Duodenal mucosa (tissue), 2 donors: ENCODE results near the gene CYB5RL.
"Not testable (repeated sequence)": the region's sequence is repeated elsewhere in the genome, so short reads cannot be mapped to it uniquely, and the experiment has no call there.

Experiments
- H3K27ac ChIP-seq: one replicate; pipeline ENCODE4 v1.7.0; 2013; ENCODE audit warnings: low read depth, low read length
- H3K27me3 ChIP-seq, 2 donors: one replicate each; pipeline ENCODE4 v1.7.0; 2013; ENCODE audit warnings: low read length in 2 of 2, control low read depth in 1 of 2; ENCODE audit not compliant: insufficient read depth in 2 of 2, control insufficient read depth in 1 of 2
- H3K36me3 ChIP-seq, 2 donors: one replicate each; pipeline ENCODE4 v1.7.0; 2013; ENCODE audit warnings: low read length in 2 of 2, control low read depth in 1 of 2; ENCODE audit not compliant: insufficient read depth in 2 of 2, control insufficient read depth in 1 of 2
- H3K4me1 ChIP-seq, 2 donors: one replicate each; pipeline ENCODE4 v1.7.0; 2013; ENCODE audit warnings: low read length in 2 of 2, control low read depth in 1 of 2; ENCODE audit not compliant: insufficient read depth in 2 of 2, control insufficient read depth in 1 of 2
- H3K4me3 ChIP-seq, 2 donors: one replicate each; pipeline ENCODE4 v1.7.0; 2013; ENCODE audit warnings: low read length in 2 of 2, low read depth in 1 of 2
- H3K9ac ChIP-seq, 2 donors: one replicate each; pipeline ENCODE4 v1.7.0; 2013; ENCODE audit warnings: low read length in 2 of 2, low read depth in 1 of 2
- H3K9me3 ChIP-seq, 2 donors: one replicate each; pipeline ENCODE4 v1.7.0; 2013; ENCODE audit warnings: low read length in 2 of 2, control low read depth in 1 of 2; ENCODE audit not compliant: control insufficient read depth in 1 of 2

Gene CYB5RL

GRCh38 chr1:54239631-54240031, 39.8 kb upstream of the CYB5RL start:
- no peak overlapping the region for H3K27ac ChIP-seq
- peaks cover 23 to 59% of the 10 kb centered on the region in 2 donors for H3K36me3 ChIP-seq
- no peaks in the 10 kb centered on the region for H3K9me3 ChIP-seq
- no peaks in the 10 kb centered on the region for H3K4me1 ChIP-seq
- H3K27me3 ChIP-seq, result no peaks in the 10 kb centered on the region
- H3K4me3 ChIP-seq, result no peak overlapping the region
- no peak overlapping the region for H3K9ac ChIP-seq

GRCh38 chr1:54239035-54239383, 39.2 kb upstream of the CYB5RL start:
- Histone ChIP-seq H3K4me3 (no peak overlapping the region), H3K27ac (no peak overlapping the region), H3K27me3 (no peaks in the 10 kb centered on the region), H3K9ac (no peak overlapping the region), H3K36me3 (peaks cover 23 to 56% of the 10 kb centered on the region in 2 donors), H3K4me1 (no peaks in the 10 kb centered on the region), H3K9me3 (no peaks in the 10 kb centered on the region)

DNA sequence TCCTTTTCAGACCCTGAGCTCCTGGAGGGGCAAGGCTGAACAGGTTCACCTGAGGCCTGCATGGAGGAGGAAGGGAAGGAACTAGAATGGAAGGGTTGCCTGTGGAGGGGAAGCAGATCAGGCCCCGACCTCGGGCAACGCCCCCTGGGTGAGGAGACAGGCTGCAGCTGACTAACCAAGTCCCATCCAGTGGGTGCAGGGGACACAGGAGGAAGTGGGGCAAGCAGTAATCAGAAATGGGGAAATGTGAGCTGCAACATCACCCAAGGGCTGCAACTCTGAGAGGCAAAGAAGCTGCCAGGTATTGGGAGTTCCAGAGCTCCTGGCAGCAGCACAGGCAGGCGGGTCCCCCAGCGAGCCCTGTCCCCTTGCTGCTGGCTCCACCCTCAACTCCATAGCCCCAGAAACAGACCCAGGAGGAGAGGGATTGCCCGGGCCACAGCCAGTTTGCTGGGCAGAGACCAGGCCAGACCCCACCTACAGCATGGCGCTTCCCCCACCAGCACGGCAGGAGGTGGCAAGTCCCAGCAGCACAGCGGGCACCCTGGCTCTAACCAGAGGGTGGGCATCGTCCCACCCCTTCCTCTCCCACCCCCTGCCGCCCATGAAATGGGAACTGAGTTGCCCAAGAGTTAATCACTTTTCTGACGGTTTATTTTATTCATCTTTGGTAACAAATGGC, 38.7 kb upstream of the CYB5RL start:
- H3K9me3 ChIP-seq, result no peaks in the 10 kb centered on the region
- H3K4me3 ChIP-seq, result no peak overlapping the region
- H3K27me3 ChIP-seq, result no peaks in the 10 kb centered on the region
- no peaks in the 10 kb centered on the region for H3K4me1 ChIP-seq
- peaks cover 23 to 55% of the 10 kb centered on the region in 2 donors for H3K36me3 ChIP-seq
- H3K9ac ChIP-seq, result no peak overlapping the region
- no peak overlapping the region for H3K27ac ChIP-seq

DNA sequence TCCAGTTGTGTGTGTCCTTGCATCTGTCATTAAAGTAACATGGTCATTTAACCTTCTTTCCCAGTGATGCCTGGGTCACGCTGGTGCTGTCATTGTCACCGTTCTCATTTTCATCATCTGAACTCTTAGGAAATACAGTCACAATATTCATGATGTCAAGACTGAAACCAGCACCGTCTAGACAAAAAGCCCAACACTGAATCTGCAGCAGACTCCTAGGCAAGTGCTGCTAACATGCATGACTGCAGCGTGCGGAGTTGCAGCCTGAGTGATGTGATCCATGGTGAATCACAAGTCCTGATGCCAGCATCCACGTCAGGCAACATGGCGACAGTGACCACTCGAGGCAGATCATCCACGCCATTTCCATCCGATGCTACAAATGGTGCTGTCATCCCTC, 37.8 kb upstream of the CYB5RL start:
- Histone ChIP-seq H3K4me3 (no peak overlapping the region), H3K4me1 (no peaks in the 10 kb centered on the region), H3K27ac (no peak overlapping the region), H3K27me3 (no peaks in the 10 kb centered on the region), H3K9me3 (no peaks in the 10 kb centered on the region), H3K36me3 (peaks cover 20 to 50% of the 10 kb centered on the region in 2 donors), H3K9ac (no peak overlapping the region)

DNA sequence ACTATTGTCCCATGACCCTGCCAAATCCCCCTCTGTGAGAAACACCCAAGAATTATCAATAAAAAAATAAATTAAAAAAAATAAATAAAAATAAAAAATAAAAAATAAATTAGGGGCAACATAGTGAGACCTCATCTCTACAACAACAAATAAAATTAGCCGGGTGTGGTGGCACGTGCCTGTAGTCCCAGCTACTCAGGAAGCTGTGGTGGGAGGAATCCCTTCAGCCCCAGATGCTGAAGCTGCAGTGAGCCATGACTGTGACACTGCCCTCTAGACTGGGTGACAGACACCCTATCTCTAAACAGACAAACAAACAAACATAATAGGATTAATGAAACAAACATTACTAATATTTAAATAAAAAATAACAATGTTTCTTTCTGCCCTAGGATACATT, 34.5 kb upstream of the CYB5RL start:
- Histone ChIP-seq H3K9ac (no peak overlapping the region), H3K4me1 (no peaks in the 10 kb centered on the region), H3K27me3 (no peaks in the 10 kb centered on the region), H3K27ac (no peak overlapping the region), H3K9me3 (no peaks in the 10 kb centered on the region), H3K4me3 (no peak overlapping the region), H3K36me3 (peaks cover 15 to 35% of the 10 kb centered on the region in 2 donors)

GRCh38 chr1:54233196-54233595, 33.4 kb upstream of the CYB5RL start:
- not testable (repeated sequence) for H3K9ac ChIP-seq, H3K27me3 ChIP-seq, H3K27ac ChIP-seq, H3K9me3 ChIP-seq, H3K4me3 ChIP-seq, H3K4me1 ChIP-seq
- H3K36me3 ChIP-seq, result peaks cover 14 to 37% of the 10 kb centered on the region in 2 donors

GRCh38 chr1:54230507-54231339, 30.9 kb upstream of the CYB5RL start:
- no peak overlapping the region for H3K4me3 ChIP-seq
- peaks cover 0 to 26% of the 10 kb centered on the region in 2 donors for H3K36me3 ChIP-seq
- no peaks in the 10 kb centered on the region for H3K4me1 ChIP-seq
- H3K9me3 ChIP-seq, result no peaks in the 10 kb centered on the region
- H3K9ac ChIP-seq, result no peak overlapping the region
- no peaks in the 10 kb centered on the region for H3K27me3 ChIP-seq
- no peak overlapping the region for H3K27ac ChIP-seq

- H3K9ac ChIP-seq, result no peak overlapping the region
- H3K4me1 ChIP-seq, result no peaks in the 10 kb centered on the region
- H3K27ac ChIP-seq, result no peak overlapping the region
- H3K36me3 ChIP-seq, result peaks cover 2 to 26% of the 10 kb centered on the region in 2 donors
- H3K9me3 ChIP-seq, result no peaks in the 10 kb centered on the region
- no peak overlapping the region for H3K4me3 ChIP-seq
- H3K27me3 ChIP-seq, result no peaks in the 10 kb centered on the region
Measured at GRCh38 chr1:54229281-54229891, 29.6 kb upstream of the CYB5RL start.

DNA sequence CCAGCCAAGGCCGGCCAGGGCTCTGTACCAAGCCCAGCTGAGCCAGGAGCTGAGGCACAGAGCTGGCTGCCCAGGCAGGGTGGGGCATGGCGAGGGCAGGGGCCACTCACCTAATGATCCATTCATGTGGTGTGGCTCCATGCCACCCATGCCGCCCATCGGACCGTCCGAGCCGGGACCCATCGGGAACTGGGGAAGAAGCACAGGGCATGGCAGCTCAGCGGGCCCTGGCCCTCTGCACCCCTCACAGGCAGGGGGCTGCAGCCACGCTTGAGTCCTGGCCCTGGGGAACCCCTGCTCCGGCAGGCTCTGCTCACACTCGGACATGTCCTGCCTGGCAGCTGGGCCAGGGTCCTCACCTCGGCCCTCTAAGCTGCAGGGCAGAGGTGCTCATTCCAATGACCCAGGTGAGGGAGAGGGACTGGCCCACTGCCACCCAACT, 28.8 kb upstream of the CYB5RL start:
- Histone ChIP-seq H3K36me3 (peaks cover 2 to 26% of the 10 kb centered on the region in 2 donors), H3K9me3 (no peaks in the 10 kb centered on the region), H3K27me3 (no peaks in the 10 kb centered on the region), H3K27ac (no peak overlapping the region), H3K9ac (no peak overlapping the region), H3K4me3 (no peak overlapping the region), H3K4me1 (no peaks in the 10 kb centered on the region)

- no peak overlapping the region for H3K27ac ChIP-seq
- H3K9me3 ChIP-seq, result no peaks in the 10 kb centered on the region
- H3K27me3 ChIP-seq, result no peaks in the 10 kb centered on the region
- H3K4me1 ChIP-seq, result no peaks in the 10 kb centered on the region
- no peak overlapping the region for H3K4me3 ChIP-seq
- H3K36me3 ChIP-seq, result peaks cover 2 to 26% of the 10 kb centered on the region in 2 donors
- no peak overlapping the region for H3K9ac ChIP-seq
Measured at GRCh38 chr1:54227891-54228310, 28.1 kb upstream of the CYB5RL start.
